Measurements from ENCODE around the gene TTC34.

- no peak for TF ChIP-seq SSRP1 (CRISPR knock-in tag; IDR thresholded peaks at IDR 0.05)
- TF ChIP-seq USF2 (IDR thresholded peaks at IDR 0.05; ENCODE audit: low read depth, low read length) = no peak
- no peak for TF ChIP-seq USF2 (CRISPR knock-in tag; IDR thresholded peaks at IDR 0.05; ENCODE audit: borderline replicate concordance)
- no peak for TF ChIP-seq CHD2 (IDR thresholded peaks at IDR 0.05; ENCODE audit: low read depth, low read length)
- no peak for TF ChIP-seq CTCF (CRISPR knock-in tag; IDR thresholded peaks at IDR 0.05)
- no peak for TF ChIP-seq POLR2A (IDR thresholded peaks at IDR 0.05; ENCODE audit: insufficient read depth in 1 of 2, low read depth in 2 of 2, low read length in 2 of 2)
- peak; percentile 34; the same call in 1 of the 2 replicates for TF ChIP-seq ZNF777 (CRISPR knock-in tag; IDR thresholded peaks at IDR 0.05)
Measured at GRCh38 chr1:2642131-2642559, 159.3 kb downstream of the TTC34 start.

Data from HepG2 (cell line).